ENCODE measurements around the gene TMEM123. TPM values are rescaled to one million over a fixed set of nuclear protein-coding genes. Genes with fewer than 3 reads are reported as not detected.

The TMEM123 gene
- total and polyA plus RNA-seq, 10 of the 15 experiments (the other 5 are each of a cell fraction or from before 2014, with no cell fraction given) = 35.1 to 667 (median 123) TPM

DNA sequence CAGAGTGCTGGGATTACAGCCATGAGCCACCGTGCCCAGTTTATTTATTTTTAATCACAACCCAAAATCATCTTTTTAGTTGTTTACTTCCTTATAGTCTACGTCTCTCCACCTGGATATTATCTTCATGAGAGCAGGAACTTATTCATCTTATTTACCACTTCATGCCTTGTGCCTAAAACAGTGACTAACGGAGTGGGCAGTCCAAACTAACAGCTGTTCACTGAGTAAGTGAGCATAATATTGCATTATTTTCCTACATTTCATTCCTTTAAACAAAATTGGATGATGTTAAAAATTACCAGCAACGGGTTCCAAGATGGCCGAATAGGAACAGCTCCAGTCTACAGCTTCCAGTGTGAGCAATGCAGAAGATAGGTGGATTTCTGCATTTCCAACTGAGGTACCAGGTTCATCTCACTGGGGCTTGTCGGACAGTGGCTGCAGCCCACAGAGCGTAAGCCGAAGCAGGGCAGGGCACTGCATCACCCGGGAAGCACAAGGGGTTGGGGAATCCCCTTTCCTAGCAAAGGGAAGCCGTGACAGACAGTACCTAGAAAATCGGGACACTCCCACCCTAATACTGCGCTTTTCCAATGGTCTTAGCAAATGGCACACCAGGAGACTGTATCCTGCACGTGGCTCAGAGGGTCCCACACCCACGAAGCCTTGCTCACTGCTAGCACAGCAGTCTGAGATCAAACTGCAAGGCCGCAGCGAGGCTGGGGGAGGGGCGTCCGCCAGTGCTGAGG, 14.1 kb downstream of the TMEM123 start:
- H3K9ac ChIP-seq (ENCODE audit: control insufficient read depth, insufficient read depth, low read length) = no peak overlapping the region
- H3K27me3 ChIP-seq (replicated peaks in 1 of 2; ENCODE audit: control insufficient read depth in 2 of 2, insufficient read depth in 2 of 2, low read length in 1 of 2) = no peaks in the 10 kb centered on the region
- H4K20me1 ChIP-seq (ENCODE audit: control insufficient read depth, insufficient read depth) = no peaks in the 10 kb centered on the region
- in situ Hi-C loops (cut with MboI) (no loop called here), intact Hi-C loops (cut with micrococcal nuclease; ENCODE audit: unreplicated experiment) (no loop called here)
- no peaks in the 10 kb centered on the region; the same call in 1 of the 2 replicates for H3K4me1 ChIP-seq (ENCODE audit: control insufficient read depth, insufficient read depth, low read length)
- no peak overlapping the region for H3K4me2 ChIP-seq (ENCODE audit: control insufficient read depth, insufficient read depth)
- ChIA-PET SMC1A (ENCODE audit: uncharacterized antibody, unreplicated experiment) (interaction anchor here (0.7 to 1.6 kb wide), 3 partner anchors 18 to 80 kb away, joined by 3 read pairs; no protein-coding TSS in a partner anchor), CTCF (interaction anchor here (1.1 kb wide), 1 partner anchor 19 kb away, joined by 3 read pairs; no protein-coding TSS in a partner anchor), POLR2A (no interaction called here), RAD21 (ENCODE audit: unreplicated experiment) (no interaction called here)
- peaks cover 16% of the 10 kb centered on the region for H3K79me2 ChIP-seq (ENCODE audit: control insufficient read depth, insufficient read depth, low read length)
- BruUV-seq (replicated peaks) = no TSS peak
- ATAC-seq (no peak), FAIRE-seq (no peak), DNase-seq (ENCODE audit: low read depth, low spot score) (no peak)
- peaks cover 14% of the 10 kb centered on the region for H3K9me3 ChIP-seq (replicated peaks; ENCODE audit: control insufficient read depth, insufficient read depth, low read length)
- TF ChIP-seq MEF2B (IDR thresholded peaks at IDR 0.05; ENCODE audit: partially characterized antibody, poor library complexity, severe bottlenecking) (no peak), JUND (IDR thresholded peaks at IDR 0.05; ENCODE audit: low read depth, low read length) (no peak), EZH2 (IDR thresholded peaks at IDR 0.05; ENCODE audit: borderline replicate concordance, control insufficient read depth, low read depth, low read length) (no peak), KLF5 (IDR thresholded peaks at IDR 0.05; ENCODE audit: partially characterized antibody) (no peak), TARDBP (IDR thresholded peaks at IDR 0.05; ENCODE audit: borderline replicate concordance) (no peak), IRF4 (IDR thresholded peaks at IDR 0.05; ENCODE audit: low read depth, low read length) (no peak), ZBED1 (IDR thresholded peaks at IDR 0.05; ENCODE audit: borderline replicate concordance) (no peak)
- TF ChIP-seq, protein P1, sequence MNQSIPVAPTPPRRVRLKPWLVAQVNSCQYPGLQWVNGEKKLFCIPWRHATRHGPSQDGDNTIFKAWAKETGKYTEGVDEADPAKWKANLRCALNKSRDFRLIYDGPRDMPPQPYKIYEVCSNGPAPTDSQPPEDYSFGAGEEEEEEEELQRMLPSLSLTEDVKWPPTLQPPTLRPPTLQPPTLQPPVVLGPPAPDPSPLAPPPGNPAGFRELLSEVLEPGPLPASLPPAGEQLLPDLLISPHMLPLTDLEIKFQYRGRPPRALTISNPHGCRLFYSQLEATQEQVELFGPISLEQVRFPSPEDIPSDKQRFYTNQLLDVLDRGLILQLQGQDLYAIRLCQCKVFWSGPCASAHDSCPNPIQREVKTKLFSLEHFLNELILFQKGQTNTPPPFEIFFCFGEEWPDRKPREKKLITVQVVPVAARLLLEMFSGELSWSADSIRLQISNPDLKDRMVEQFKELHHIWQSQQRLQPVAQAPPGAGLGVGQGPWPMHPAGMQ (IDR thresholded peaks at IDR 0.05; ENCODE audit: borderline replicate concordance) = no peak
- TF ChIP-seq, protein P2, sequence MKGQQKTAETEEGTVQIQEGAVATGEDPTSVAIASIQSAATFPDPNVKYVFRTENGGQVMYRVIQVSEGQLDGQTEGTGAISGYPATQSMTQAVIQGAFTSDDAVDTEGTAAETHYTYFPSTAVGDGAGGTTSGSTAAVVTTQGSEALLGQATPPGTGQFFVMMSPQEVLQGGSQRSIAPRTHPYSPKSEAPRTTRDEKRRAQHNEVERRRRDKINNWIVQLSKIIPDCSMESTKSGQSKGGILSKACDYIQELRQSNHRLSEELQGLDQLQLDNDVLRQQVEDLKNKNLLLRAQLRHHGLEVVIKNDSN (IDR thresholded peaks at IDR 0.05; ENCODE audit: borderline replicate concordance, extremely low read length, insufficient read depth, low read depth, low read length) = no peak
- no peak overlapping the region for H3K4me3 ChIP-seq
- 91% methylated on average over 18 of the region's 18 CpGs for WGBS (ENCODE audit: insufficient coverage, insufficient replicate concordance, low lambda C conversion rate, missing lambda C conversion rate)
- H2AFZ ChIP-seq (ENCODE audit: control insufficient read depth, low read depth, low read length) = no peak overlapping the region
- H3K36me3 ChIP-seq (ENCODE audit: control insufficient read depth in 2 of 2, insufficient read depth in 2 of 2, low read length in 1 of 2) = peaks cover 2 to 4% of the 10 kb centered on the region in 2 experiments; a peak in 3 of 4 replicates
- no peak overlapping the region for H3K27ac ChIP-seq (ENCODE audit: control insufficient read depth, insufficient read depth)

Measured in GM12878 (cell line).